ENCODE results near the gene ERP29.

DNA sequence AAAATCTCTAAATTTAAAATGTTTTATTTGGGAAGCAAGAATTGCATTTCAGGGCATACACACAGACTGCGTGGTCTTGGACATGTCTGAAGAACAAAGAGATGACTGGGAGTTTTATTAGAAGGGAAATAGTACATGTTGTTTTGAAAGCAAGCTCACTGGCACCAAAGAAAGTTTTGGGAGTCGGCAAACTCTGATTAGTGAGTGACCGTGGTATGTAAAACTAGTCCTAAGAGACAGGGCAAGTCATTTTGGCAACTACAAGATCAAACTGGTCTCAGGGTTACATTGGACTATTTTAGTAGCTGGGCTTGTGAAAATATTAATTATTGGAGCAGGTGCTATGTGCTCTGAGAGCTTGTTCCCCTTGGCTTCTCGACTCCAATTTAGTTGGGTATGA, 15.2 kb upstream of the ERP29 start:
- TF ChIP-seq, protein P1, sequence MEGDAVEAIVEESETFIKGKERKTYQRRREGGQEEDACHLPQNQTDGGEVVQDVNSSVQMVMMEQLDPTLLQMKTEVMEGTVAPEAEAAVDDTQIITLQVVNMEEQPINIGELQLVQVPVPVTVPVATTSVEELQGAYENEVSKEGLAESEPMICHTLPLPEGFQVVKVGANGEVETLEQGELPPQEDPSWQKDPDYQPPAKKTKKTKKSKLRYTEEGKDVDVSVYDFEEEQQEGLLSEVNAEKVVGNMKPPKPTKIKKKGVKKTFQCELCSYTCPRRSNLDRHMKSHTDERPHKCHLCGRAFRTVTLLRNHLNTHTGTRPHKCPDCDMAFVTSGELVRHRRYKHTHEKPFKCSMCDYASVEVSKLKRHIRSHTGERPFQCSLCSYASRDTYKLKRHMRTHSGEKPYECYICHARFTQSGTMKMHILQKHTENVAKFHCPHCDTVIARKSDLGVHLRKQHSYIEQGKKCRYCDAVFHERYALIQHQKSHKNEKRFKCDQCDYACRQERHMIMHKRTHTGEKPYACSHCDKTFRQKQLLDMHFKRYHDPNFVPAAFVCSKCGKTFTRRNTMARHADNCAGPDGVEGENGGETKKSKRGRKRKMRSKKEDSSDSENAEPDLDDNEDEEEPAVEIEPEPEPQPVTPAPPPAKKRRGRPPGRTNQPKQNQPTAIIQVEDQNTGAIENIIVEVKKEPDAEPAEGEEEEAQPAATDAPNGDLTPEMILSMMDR (IDR thresholded peaks at IDR 0.05) = no peak
- no peak for TF ChIP-seq POLR2A (IDR thresholded peaks at IDR 0.05)

All from tibial nerve (tissue), 3 donors.